NCI-H1105 treated with DMSO at 0.1 percent for 48 hours (cell line): ENCODE data around the gene DCST2.

ENCODE experiments used
- DNase-seq: peaks from one replicate; lab custom pipeline; 2025; lab: John Stamatoyannopoulos, UW

Gene DCST2

GRCh38 chr1:154975409-154976059 lies 58.0 kb downstream of the DCST2 start:
- peak; percentile 21 for DNase-seq

- peak; percentile 97 for DNase-seq
Observed at GRCh38 chr1:154974808-154975408, 58.7 kb downstream of the DCST2 start.

- DNase-seq, result peak; percentile 100
Observed at GRCh38 chr1:154974102-154974807, 59.3 kb downstream of the DCST2 start, which contains the start of gene CKS1B. Gene CKS1B, plus strand, starts transcription at chr1:154974681. Its CDS starts 65 bp downstream, at chr1:154974746.

GRCh38 chr1:154973344-154974101 lies 60.1 kb downstream of the DCST2 start:
- peak; percentile 91 for DNase-seq

GRCh38 chr1:154972517-154973343 lies 60.9 kb downstream of the DCST2 start:
- DNase-seq, result no peak

GRCh38 chr1:154972213-154972516 lies 61.4 kb downstream of the DCST2 start:
- no peak for DNase-seq

GRCh38 chr1:154971341-154971998 lies 62.1 kb downstream of the DCST2 start:
- no peak for DNase-seq

DNA sequence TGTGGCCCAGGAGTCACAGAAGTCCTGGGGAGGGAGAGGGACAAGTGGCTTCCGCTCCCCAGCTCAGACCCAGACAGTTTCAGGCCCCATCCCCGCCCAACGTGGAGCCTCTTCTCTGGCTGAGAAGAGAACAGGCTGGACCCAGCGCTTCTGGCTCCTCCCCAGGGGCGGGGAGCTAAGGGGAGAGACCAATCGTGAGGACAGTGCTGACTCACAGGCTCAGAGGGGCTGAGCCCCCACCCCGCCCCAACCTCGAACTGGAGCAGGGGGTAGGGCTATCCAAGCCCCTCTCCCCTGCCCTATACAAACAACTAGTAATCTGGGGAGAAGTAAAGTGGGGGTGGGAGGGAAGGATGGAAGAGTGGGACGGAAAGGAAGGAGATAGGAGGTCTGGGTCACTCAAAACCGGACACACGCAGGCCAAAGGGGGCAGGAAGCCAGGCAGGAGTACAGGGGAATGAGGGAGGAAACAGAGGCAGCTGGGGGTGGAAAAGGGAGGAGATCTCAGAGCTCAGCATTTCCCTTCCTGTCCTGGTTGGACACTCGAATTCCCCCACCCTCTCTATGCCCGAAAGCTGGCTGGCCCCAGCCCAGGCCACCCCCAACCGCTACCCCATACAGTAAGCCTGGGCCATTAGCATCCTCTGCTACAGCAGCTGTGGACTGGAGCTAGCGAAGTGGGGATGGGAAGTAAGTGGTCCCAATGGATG lies 62.8 kb downstream of the DCST2 start, which contains the start of gene SHC1:
Gene SHC1, minus strand, starts transcription at position 117 of the 710 bp plus-strand sequence. CDS start 221 bp downstream, outside the sequence.
- DNase-seq, result no peak

DNA sequence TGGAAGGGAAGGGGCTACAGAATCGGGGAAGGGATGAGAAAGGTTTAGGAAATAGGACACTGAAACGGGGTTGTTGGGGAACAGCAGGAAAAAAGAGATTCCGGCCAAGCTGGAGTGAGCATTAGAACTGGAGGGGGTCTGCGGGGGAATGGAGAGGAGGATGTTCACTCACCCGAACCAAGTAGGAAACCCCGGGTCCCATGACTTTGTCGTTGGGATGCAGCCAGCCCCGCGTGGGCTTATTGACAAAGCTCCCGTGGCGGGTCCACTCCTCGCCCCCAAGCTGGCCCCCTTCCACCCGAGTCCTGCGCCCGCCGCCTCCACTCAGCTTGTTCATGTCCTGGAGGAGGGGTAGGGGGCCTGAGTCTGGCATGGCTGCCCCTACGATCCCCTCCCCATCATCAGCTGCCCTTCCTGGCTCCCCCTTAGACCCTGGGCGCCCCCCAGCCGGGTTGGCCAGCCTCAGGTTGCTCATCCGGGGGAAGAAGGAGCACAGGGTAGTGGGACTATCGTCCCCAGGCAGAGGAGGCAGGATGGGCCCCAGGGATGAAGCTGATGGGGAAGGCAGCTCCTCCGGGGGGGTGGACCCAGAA lies 63.6 kb downstream of the DCST2 start:
- no peak for DNase-seq

DNA sequence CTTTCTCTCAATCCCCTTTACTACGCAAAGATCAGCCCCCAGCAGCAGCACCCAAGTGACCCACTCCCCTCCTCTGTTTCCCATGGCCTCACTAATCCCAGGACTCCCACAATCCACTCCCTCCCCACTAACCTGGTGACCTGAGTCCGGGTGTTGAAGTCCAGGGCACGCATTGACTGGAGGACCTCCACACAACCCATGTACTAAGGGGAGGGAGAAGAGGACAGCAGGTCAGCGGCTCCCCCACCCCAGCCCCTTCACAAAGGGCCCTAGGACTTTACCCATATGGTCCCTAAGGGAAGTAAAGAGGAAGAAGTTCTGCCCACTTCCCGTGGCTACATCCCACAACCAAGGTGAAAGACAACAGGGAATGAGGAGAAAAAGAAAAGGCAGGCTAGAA lies 64.3 kb downstream of the DCST2 start:
- no peak for DNase-seq

GRCh38 chr1:154968731-154969130 lies 64.8 kb downstream of the DCST2 start:
- DNase-seq, result no peak
